ENCODE results near the gene HNRNPU. TPM values are rescaled to one million over a fixed set of nuclear protein-coding genes. Genes with fewer than 3 reads are reported as not detected.
A peak's percentile ranks its signal among the peaks of the same experiment; 100 is the strongest.

HNRNPU gene
- total and polyA plus RNA-seq, 11 donors = 85.6 to 218 (median 167) TPM

DNA sequence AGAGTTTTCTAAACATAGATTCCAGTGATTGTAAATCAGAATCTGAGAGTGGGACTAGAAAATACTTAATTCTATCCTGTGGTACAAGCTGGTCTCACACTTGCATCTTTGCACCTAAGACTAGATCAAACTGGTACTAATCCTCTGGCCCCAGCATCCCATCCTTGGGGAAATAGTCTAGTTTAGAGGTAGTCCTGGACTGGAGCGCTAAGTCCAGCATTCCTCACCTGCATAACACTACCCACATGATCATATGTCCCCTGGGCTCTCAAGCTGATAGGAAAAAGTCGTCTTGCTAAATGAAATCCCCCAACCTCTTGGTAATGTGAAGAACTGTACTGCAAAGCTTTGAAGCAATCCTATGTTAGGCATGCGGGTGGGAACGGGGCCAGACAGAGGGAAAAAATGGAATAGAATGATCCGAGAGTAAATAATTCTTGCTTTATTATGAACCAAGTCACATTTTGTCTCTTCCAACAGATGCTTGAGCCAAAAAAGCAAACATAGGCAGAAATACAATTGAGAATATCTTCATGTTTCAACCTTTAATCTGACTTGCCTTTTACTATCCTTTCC, 24.0 kb downstream of the HNRNPU start:
- Histone ChIP-seq H3K4me1 (peaks cover 0 to 60% (median 29%) of the 10 kb centered on the region in 12 donors), H3K27ac (peak overlapping the region in 3 of 12 donors; percentile 4 to 48 (median 21)), H3K27me3 (no peaks in the 10 kb centered on the region), H3K9me3 (no peaks in the 10 kb centered on the region), H3K4me3 (no peak overlapping the region), H3K36me3 (peaks cover 0 to 76% (median 60%) of the 10 kb centered on the region in 9 donors)
- intact Hi-C loops (cut with DNase I) = loop anchor here in 2 of 10 donors (2.0 kb wide), 1 partner anchor 16 kb away; no protein-coding TSS in a partner anchor
- TF ChIP-seq CTCF (IDR thresholded peaks at IDR 0.05) (no peak), POLR2A (IDR thresholded peaks at IDR 0.05) (no peak)
- ATAC-seq = no peak
- no peak for DNase-seq
- 49 to 60% (median 52%) methylated on average over 5 of the region's 5 CpGs for WGBS, 4 donors

DNA sequence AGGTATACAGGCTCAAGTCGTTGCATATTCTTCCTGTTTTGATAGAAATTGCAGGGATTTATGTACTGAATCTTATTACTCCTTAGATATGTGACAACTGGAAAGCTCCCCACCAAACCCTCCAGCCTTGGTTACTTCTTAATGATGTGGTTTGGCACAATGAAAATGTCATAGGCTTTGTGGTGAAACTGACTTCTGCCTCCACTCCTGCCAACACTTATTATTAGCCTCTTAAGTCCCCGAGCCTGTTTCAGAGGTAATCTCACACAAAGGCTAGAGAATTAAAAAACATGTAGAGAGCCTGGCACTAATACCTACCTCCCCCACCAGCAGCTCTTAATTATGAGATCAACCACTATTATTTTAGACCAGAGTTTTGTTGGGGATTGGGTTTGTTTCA, 24.7 kb downstream of the HNRNPU start:
- 52 to 63% (median 59%) methylated on average over 2 of the region's 2 CpGs for WGBS, 4 donors
- Histone ChIP-seq H3K27ac (peak overlapping the region in 1 of 12 donors; percentile 48), H3K9me3 (no peaks in the 10 kb centered on the region), H3K27me3 (no peaks in the 10 kb centered on the region), H3K4me1 (peaks cover 0 to 60% (median 29%) of the 10 kb centered on the region in 12 donors), H3K36me3 (peaks cover 0 to 70% (median 53%) of the 10 kb centered on the region in 9 donors), H3K4me3 (no peak overlapping the region)
- intact Hi-C loops (cut with DNase I) = loop anchor here in 8 of 10 donors (2.0 to 10.0 kb wide), 5 partner anchors 17 to 1585 kb away; partner anchors contain the start of genes CEP170 (in 1 of the 8), DESI2 (in 1 of the 8) and SDCCAG8 (in 1 of the 8)
- ATAC-seq (no peak), DNase-seq (no peak)
- no peak for TF ChIP-seq CTCF (IDR thresholded peaks at IDR 0.05)
- no peak for TF ChIP-seq POLR2A (IDR thresholded peaks at IDR 0.05)

GRCh38 chr1:244837597-244838258, 26.6 kb downstream of the HNRNPU start:
- no peak for TF ChIP-seq POLR2A (IDR thresholded peaks at IDR 0.05)
- TF ChIP-seq CTCF (IDR thresholded peaks at IDR 0.05) = no peak
- H3K4me1 ChIP-seq = peaks cover 3 to 64% (median 30%) of the 10 kb centered on the region in 12 donors
- H3K27me3 ChIP-seq = no peaks in the 10 kb centered on the region
- H3K36me3 ChIP-seq = peaks cover 0 to 51% (median 34%) of the 10 kb centered on the region in 9 donors
- peak overlapping the region in 2 of 12 donors; percentile 78 to 81 for H3K4me3 ChIP-seq
- WGBS, 4 donors = 63 to 72% (median 66%) methylated on average over 5 of the region's 5 CpGs
- intact Hi-C loops (cut with DNase I) = loop anchor here in 8 of 10 donors (5.0 to 10.0 kb wide), 4 partner anchors 137 to 1583 kb away; partner anchors contain the start of genes CEP170 (in 1 of the 8), DESI2 (in 1 of the 8) and SDCCAG8 (in 1 of the 8)
- ATAC-seq = no peak
- DNase-seq = no peak
- peak overlapping the region in 5 of 12 donors; percentile 13 to 99 (median 97) for H3K27ac ChIP-seq
- H3K9me3 ChIP-seq = no peaks in the 10 kb centered on the region

GRCh38 chr1:244836584-244836983, 27.8 kb downstream of the HNRNPU start:
- H3K27me3 ChIP-seq = no peaks in the 10 kb centered on the region
- H3K4me3 ChIP-seq = peak overlapping the region in 11 of 12 donors; percentile 54 to 86 (median 78)
- H3K4me1 ChIP-seq = peaks cover 3 to 60% (median 27%) of the 10 kb centered on the region in 12 donors
- no peak for TF ChIP-seq CTCF (IDR thresholded peaks at IDR 0.05)
- no peak for TF ChIP-seq POLR2A (IDR thresholded peaks at IDR 0.05)
- no peaks in the 10 kb centered on the region for H3K9me3 ChIP-seq
- no peak for DNase-seq
- H3K36me3 ChIP-seq = peaks cover 0 to 39% (median 22%) of the 10 kb centered on the region in 9 donors
- 22 to 26% (median 25%) methylated on average over 3 of the region's 3 CpGs for WGBS, 4 donors
- H3K27ac ChIP-seq = peak overlapping the region in 11 of 12 donors; percentile 97 to 100 (median 99)
- intact Hi-C loops (cut with DNase I) = loop anchor here in 8 of 10 donors (5.0 to 10.0 kb wide), 4 partner anchors 138 to 1582 kb away; partner anchors contain the start of genes CEP170 (in 1 of the 8), DESI2 (in 1 of the 8) and SDCCAG8 (in 1 of the 8)
- ATAC-seq = no peak
